A673 (cell line): Measurements from ENCODE around the gene TRAPPC10. TPM values are rescaled to one million over a fixed set of nuclear protein-coding genes. Genes with fewer than 3 reads are reported as not detected.

Experiments
- BruUV-seq: library from RNA; stranded (reverse); fragments of 400-500 nt; replicated peaks from 2 replicates; lab custom pipeline; 2021; lab: Mats Ljungman, UMichigan
- CTCF ChIA-PET: fragments of 300-600 bp; sonication (Branson Sonifier 250); formaldehyde crosslinking; loops from one replicate; lab custom pipeline; 2022; ENCODE audit warnings: antibody characterized with exemption; lab: Charles Lee
- POLR2A ChIA-PET: fragments of 300-600 bp; sonication (Branson Sonifier 250); formaldehyde crosslinking; loops from one replicate; lab custom pipeline; 2022; ENCODE audit warnings: antibody characterized with exemption; ENCODE audit not compliant: low non-redundant PET; lab: Charles Lee
- DNase-seq: peaks from one replicate; pipeline ENCODE4 v3.0.0-alpha.2; 2015; ENCODE audit warnings: low spot score
- H3K27ac ChIP-seq: fragments of 200-600 bp; sonication (generic); 2 replicates; pipeline ENCODE4 v1.5.1; 2016; ENCODE audit warnings: mixed run types, low read depth, mild to moderate bottlenecking, mixed read lengths, antibody characterized with exemption, low read length; ENCODE audit not compliant: poor library complexity, severe bottlenecking
- H3K27me3 ChIP-seq: fragments of 200-600 bp; sonication (generic); replicated peaks from 2 replicates; pipeline ENCODE4 v1.6.1; 2017; ENCODE audit warnings: mixed run types, low read depth, mild to moderate bottlenecking, mixed read lengths, antibody characterized with exemption, low read length; ENCODE audit not compliant: insufficient read depth, poor library complexity
- H3K36me3 ChIP-seq: fragments of 200-600 bp; sonication (generic); 2 replicates; pipeline ENCODE4 v1.6.1; 2016; ENCODE audit warnings: mixed run types, mild to moderate bottlenecking, mixed read lengths, antibody characterized with exemption, low read length; ENCODE audit not compliant: insufficient read depth, poor library complexity, severe bottlenecking
- H3K4me1 ChIP-seq: fragments of 200-600 bp; sonication (generic); 2 replicates; pipeline ENCODE4 v1.6.1; 2017; ENCODE audit warnings: mixed run types, mild to moderate bottlenecking, mixed read lengths, antibody characterized with exemption, low read length; ENCODE audit not compliant: insufficient read depth, poor library complexity, severe bottlenecking
- H3K4me3 ChIP-seq: fragments of 200-600 bp; sonication (generic); 2 replicates; pipeline ENCODE4 v1.5.1; 2016; ENCODE audit warnings: low read depth, mixed run types, mild to moderate bottlenecking, mixed read lengths, low read length; ENCODE audit not compliant: poor library complexity, severe bottlenecking
- H3K9me3 ChIP-seq: fragments of 200-600 bp; sonication (generic); 2 replicates; pipeline ENCODE4 v1.6.1; 2016; ENCODE audit warnings: mixed run types, low read depth, mild to moderate bottlenecking, mixed read lengths, antibody characterized with exemption, low read length; ENCODE audit not compliant: poor library complexity, severe bottlenecking
- EZH2 ChIP-seq: fragments of 200-600 bp; sonication (generic); IDR thresholded peaks from 2 replicates; pipeline ENCODE4 v1.6.1; 2017; ENCODE audit warnings: borderline replicate concordance, low read depth, mild to moderate bottlenecking, mixed read lengths, antibody characterized with exemption, low read length; ENCODE audit not compliant: poor library complexity, severe bottlenecking
- intact Hi-C: fragments of 100-400 bp; cut with micrococcal nuclease; formaldehyde crosslinking; loops from one replicate; pipeline ENCODE4 v1.10.0; 2022; ENCODE audit not compliant: unreplicated experiment
- total RNA-seq: library from RNA; stranded (reverse); gene quantifications from 2 replicates; pipeline ENCODE4 v1.2.3, GENCODE V29; 2021
- TF ChIP-seq, protein P1 (sequence below): fragments of 300-800, 200-600 bp; sonication (generic); conservative IDR thresholded peaks from 2 replicates; pipeline ENCODE4 v1.5.1; 2017; ENCODE audit warnings: low read depth, mild to moderate bottlenecking, antibody characterized with exemption, low read length, moderate library complexity, mixed read lengths

The TRAPPC10 gene
- total RNA-seq, 1 experiment from 2014 or later: 51.4 TPM

GRCh38 chr21:44013380-44014088 is 1.4 kb downstream of the TRAPPC10 start:
- DNase-seq: peak; percentile 50
- Histone ChIP-seq H3K27me3 (no peaks in the 10 kb centered on the region), H3K4me1 (peaks cover 20% of the 10 kb centered on the region), H3K9me3 (no peaks in the 10 kb centered on the region), H3K4me3 (peak overlapping the region; percentile 96), H3K27ac (peak overlapping the region; percentile 98), H3K36me3 (no peaks in the 10 kb centered on the region)
- ChIA-PET POLR2A (no interaction called here), CTCF (interaction anchor here (0.6 to 0.7 kb wide), 2 partner anchors 20 to 468 kb away, joined by 3 to 6 read pairs; no protein-coding TSS in a partner anchor)
- no peak for TF ChIP-seq EZH2
- TF ChIP-seq, protein P1, sequence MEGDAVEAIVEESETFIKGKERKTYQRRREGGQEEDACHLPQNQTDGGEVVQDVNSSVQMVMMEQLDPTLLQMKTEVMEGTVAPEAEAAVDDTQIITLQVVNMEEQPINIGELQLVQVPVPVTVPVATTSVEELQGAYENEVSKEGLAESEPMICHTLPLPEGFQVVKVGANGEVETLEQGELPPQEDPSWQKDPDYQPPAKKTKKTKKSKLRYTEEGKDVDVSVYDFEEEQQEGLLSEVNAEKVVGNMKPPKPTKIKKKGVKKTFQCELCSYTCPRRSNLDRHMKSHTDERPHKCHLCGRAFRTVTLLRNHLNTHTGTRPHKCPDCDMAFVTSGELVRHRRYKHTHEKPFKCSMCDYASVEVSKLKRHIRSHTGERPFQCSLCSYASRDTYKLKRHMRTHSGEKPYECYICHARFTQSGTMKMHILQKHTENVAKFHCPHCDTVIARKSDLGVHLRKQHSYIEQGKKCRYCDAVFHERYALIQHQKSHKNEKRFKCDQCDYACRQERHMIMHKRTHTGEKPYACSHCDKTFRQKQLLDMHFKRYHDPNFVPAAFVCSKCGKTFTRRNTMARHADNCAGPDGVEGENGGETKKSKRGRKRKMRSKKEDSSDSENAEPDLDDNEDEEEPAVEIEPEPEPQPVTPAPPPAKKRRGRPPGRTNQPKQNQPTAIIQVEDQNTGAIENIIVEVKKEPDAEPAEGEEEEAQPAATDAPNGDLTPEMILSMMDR: no peak
- BruUV-seq: TSS peak; percentile 39
- intact Hi-C loops: no loop called here

DNA sequence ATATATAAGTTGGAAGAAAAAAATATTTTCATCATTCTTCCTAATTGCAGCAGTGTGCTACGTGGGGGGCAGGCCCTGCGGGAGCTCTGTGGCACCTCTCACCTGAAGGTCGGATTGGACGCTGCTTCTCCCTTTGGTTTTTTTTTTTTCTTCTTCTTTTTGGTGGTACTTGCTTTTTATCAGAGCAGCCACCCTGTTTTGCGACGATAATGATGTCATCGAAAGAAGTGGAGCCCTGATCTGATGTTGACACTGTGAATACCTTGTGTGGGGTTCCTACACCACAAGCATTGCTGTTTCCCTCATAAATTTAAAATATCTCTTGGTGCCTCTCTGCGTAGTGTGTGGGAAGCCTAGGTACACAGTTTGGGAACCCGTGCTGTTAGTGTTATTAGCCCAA is 5.5 kb downstream of the TRAPPC10 start:
- peaks cover 27% of the 10 kb centered on the region for H3K4me1 ChIP-seq
- H3K4me3 ChIP-seq: no peak overlapping the region
- no peak overlapping the region for H3K27ac ChIP-seq
- DNase-seq: no peak
- H3K27me3 ChIP-seq: no peaks in the 10 kb centered on the region
- no TSS peak for BruUV-seq
- no peaks in the 10 kb centered on the region for H3K9me3 ChIP-seq
- POLR2A ChIA-PET: no interaction called here
- TF ChIP-seq, protein P1: no peak
- no peak for TF ChIP-seq EZH2
- intact Hi-C loops: no loop called here
- CTCF ChIA-PET: no interaction called here
- no peaks in the 10 kb centered on the region for H3K36me3 ChIP-seq

- no peak for DNase-seq
Measured at GRCh38 chr21:44018127-44018526, 6.0 kb downstream of the TRAPPC10 start.

More at GRCh38 chr21:44018127-44018526, 6.0 kb downstream of the TRAPPC10 start:
- H3K27ac ChIP-seq: no peak overlapping the region
- no peaks in the 10 kb centered on the region for H3K27me3 ChIP-seq
- POLR2A ChIA-PET: no interaction called here
- H3K4me1 ChIP-seq: peaks cover 27% of the 10 kb centered on the region
- TF ChIP-seq EZH2: no peak
- TF ChIP-seq, protein P1: no peak
- no peaks in the 10 kb centered on the region for H3K36me3 ChIP-seq
- CTCF ChIA-PET: no interaction called here
- H3K4me3 ChIP-seq: no peak overlapping the region
- no TSS peak for BruUV-seq
- intact Hi-C loops: no loop called here
- H3K9me3 ChIP-seq: no peaks in the 10 kb centered on the region
